ENCODE measurements around the gene LRRC45. TPM values are rescaled to one million over a fixed set of nuclear protein-coding genes. Genes with fewer than 3 reads are reported as not detected.

The LRRC45 gene
- total RNA-seq, 2 donors from 2014 or later = 16.6 to 60.0 TPM

DNA sequence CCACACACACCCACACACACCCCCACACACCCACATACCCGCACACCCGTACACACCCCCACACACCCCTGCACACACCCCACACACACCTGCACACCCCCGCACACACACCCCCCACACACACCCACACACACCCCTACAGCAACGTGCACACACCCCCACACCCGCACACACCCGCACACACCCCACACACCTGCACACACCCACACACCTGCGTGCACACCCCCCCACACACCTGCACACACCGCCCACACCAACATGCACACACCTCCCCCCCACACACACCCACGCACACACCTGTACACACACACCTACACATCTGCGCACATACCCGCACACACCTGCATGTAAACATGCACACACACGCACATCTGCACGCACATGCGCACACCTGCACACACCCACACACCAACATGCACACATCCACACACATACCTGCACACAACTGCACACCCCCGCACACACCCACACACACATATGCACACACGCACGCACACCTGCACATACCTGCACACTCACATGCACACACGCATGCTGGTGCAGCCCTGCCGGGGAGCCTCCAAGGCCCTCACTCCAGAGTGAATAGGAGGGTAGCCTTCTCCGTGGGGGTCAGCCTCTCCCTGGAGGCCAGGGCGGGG lies 38.2 kb upstream of the LRRC45 start:
- no peak overlapping the region for H3K9ac ChIP-seq (ENCODE audit: low read depth in 2 of 2, low read length in 2 of 2)
- no peaks in the 10 kb centered on the region for H3K4me1 ChIP-seq
- H3K27ac ChIP-seq = no peak overlapping the region
- DNase-seq = no peak
- no peak overlapping the region for H3K4me3 ChIP-seq
- intact Hi-C loops (cut with DNase I) = no loop called here
- TF ChIP-seq, protein P1, sequence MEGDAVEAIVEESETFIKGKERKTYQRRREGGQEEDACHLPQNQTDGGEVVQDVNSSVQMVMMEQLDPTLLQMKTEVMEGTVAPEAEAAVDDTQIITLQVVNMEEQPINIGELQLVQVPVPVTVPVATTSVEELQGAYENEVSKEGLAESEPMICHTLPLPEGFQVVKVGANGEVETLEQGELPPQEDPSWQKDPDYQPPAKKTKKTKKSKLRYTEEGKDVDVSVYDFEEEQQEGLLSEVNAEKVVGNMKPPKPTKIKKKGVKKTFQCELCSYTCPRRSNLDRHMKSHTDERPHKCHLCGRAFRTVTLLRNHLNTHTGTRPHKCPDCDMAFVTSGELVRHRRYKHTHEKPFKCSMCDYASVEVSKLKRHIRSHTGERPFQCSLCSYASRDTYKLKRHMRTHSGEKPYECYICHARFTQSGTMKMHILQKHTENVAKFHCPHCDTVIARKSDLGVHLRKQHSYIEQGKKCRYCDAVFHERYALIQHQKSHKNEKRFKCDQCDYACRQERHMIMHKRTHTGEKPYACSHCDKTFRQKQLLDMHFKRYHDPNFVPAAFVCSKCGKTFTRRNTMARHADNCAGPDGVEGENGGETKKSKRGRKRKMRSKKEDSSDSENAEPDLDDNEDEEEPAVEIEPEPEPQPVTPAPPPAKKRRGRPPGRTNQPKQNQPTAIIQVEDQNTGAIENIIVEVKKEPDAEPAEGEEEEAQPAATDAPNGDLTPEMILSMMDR (IDR thresholded peaks at IDR 0.05) = no peak
- H3K9me3 ChIP-seq = no peaks in the 10 kb centered on the region
- peaks cover 6% of the 10 kb centered on the region for H3K36me3 ChIP-seq
- no peaks in the 10 kb centered on the region for H3K27me3 ChIP-seq

GRCh38 chr17:81986606-81987005 lies 36.5 kb upstream of the LRRC45 start:
- H3K36me3 ChIP-seq = peaks cover 6% of the 10 kb centered on the region
- DNase-seq = no peak
- H3K27ac ChIP-seq = no peak overlapping the region
- no peaks in the 10 kb centered on the region for H3K27me3 ChIP-seq
- H3K4me3 ChIP-seq = no peak overlapping the region
- TF ChIP-seq, protein P1 (IDR thresholded peaks at IDR 0.05) = no peak
- intact Hi-C loops (cut with DNase I) = no loop called here
- no peaks in the 10 kb centered on the region for H3K9me3 ChIP-seq
- no peak overlapping the region for H3K9ac ChIP-seq (ENCODE audit: low read depth in 2 of 2, low read length in 2 of 2)
- peaks cover 7% of the 10 kb centered on the region for H3K4me1 ChIP-seq

- DNase-seq = no peak
- no peak overlapping the region for H3K9ac ChIP-seq (ENCODE audit: low read depth in 2 of 2, low read length in 2 of 2)
- peaks cover 6% of the 10 kb centered on the region for H3K36me3 ChIP-seq
- no peak overlapping the region for H3K27ac ChIP-seq
- no peak overlapping the region for H3K4me3 ChIP-seq
- peaks cover 13% of the 10 kb centered on the region for H3K4me1 ChIP-seq
- H3K9me3 ChIP-seq = no peaks in the 10 kb centered on the region
- intact Hi-C loops (cut with DNase I) = no loop called here
- H3K27me3 ChIP-seq = no peaks in the 10 kb centered on the region
- TF ChIP-seq, protein P1 (IDR thresholded peaks at IDR 0.05) = no peak
Observed at GRCh38 chr17:81987161-81987770, 35.8 kb upstream of the LRRC45 start.

- DNase-seq = no peak
- intact Hi-C loops (cut with DNase I) = no loop called here
- H3K4me1 ChIP-seq = peaks cover 14% of the 10 kb centered on the region
- H3K27ac ChIP-seq = peak overlapping the region; percentile 36
- TF ChIP-seq, protein P1 (IDR thresholded peaks at IDR 0.05) = no peak
- no peak overlapping the region for H3K4me3 ChIP-seq
- peaks cover 3% of the 10 kb centered on the region for H3K36me3 ChIP-seq
- peak overlapping the region in 1 of 2 donors; percentile 58 for H3K9ac ChIP-seq (ENCODE audit: low read depth in 2 of 2, low read length in 2 of 2)
- no peaks in the 10 kb centered on the region for H3K9me3 ChIP-seq
- H3K27me3 ChIP-seq = no peaks in the 10 kb centered on the region
Observed at GRCh38 chr17:81990836-81991683, 32.0 kb upstream of the LRRC45 start.

DNA sequence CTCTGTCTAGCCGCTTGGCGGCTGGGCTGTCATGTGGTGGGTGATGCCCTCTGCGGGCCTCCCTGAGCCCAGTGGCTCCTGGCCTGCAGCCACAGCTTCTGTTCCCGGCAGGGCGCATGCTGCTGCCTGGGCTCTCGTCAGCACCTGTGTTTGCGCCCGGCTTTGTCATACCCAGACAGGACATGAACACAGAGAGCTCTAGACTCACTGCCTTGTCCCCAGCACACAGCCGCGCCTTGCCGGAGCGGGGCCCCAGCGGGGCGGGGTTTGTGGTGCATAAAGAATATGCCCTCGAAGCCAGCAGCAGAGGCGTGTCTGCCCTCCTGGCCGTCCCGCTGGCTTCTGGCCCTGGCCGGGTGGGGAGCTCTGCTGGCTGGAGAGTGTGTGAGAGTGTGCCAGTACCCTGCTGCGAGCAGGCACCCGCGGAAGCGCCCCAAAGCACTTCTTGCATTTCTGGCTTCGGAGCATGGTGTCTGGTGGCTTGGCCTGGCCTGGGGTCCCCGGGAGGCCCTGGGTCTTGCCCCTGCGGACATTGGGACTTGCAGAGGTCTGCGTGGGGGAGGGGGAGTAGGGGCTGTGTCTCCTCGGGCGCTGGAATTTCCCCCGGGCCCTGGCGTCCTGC lies 31.3 kb upstream of the LRRC45 start:
- Histone ChIP-seq H3K9me3 (no peaks in the 10 kb centered on the region), H3K27ac (peak overlapping the region; percentile 36), H3K27me3 (no peaks in the 10 kb centered on the region), H3K9ac (ENCODE audit: low read depth in 2 of 2, low read length in 2 of 2) (peak overlapping the region; percentile 30 to 58), H3K4me3 (no peak overlapping the region), H3K36me3 (no peaks in the 10 kb centered on the region), H3K4me1 (peaks cover 14% of the 10 kb centered on the region)
- TF ChIP-seq, protein P1 (IDR thresholded peaks at IDR 0.05) = no peak
- DNase-seq = peak; percentile 92
- intact Hi-C loops (cut with DNase I) = no loop called here
